GF-D8 (cell line): ENCODE measurements around the gene WNT10A.

Experiments used
- DNase-seq: peaks from one replicate; lab custom pipeline; 2025; lab: John Stamatoyannopoulos, UW

Gene WNT10A

DNA sequence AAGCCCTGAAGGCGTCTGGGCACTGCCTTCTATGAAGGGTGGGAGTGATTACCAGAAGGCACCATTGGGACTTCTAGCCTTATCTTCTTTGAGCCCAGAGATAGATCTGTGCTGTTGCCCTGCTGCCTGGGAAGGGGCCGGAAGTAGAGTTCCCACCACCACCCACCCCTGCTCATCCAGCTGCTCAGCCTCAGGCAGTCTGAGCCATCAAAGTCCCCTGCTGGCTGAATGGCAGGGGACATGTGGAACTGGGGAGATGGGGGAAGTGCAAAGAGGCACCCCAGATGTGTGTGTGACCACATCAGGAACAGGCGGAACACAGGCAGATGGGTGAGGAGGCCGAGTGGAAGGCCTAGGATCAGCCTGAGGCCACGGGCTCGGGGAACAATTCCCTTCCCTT lies 3.3 kb upstream of the WNT10A start:
- no peak for DNase-seq

DNA sequence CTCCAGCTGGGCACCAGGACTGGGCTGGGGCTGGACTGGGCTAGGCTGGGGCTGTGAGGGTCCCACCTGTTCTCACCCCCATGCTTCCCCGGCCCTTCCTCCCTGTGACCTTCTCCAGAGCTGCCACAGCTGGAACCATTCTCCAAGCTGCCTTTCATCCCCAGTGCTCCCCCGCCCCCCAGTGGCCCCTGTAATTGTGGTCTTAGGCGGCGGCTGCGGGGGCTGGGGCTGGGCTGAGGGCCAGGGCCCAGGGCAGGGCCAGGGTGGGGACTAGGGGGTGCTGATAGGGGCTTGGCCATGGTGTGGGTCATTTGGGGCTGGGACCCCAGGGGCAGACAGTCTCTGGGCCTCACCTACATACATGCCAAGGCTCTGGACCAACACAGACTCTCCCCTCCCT lies 2.8 kb upstream of the WNT10A start:
- no peak for DNase-seq

DNA sequence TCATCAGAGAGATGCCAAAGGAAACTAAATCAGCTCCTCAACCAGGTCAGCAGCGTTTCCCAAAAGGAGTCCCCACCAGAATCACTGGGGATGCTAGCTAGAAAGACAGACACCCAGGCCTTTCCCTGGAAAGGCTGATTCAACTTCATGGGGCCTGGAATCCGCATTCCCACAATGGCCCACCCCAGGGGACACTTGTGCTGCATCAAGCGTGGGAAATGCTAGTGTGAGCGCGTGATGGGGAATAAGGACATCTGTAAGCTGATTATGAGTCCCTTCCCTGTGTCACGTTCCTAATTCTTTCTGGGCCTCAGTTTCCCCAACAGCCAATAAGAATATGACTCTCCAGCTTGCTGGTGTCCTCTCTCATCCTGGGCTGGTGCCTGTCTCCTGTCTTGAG lies 2.2 kb upstream of the WNT10A start:
- no peak for DNase-seq

DNA sequence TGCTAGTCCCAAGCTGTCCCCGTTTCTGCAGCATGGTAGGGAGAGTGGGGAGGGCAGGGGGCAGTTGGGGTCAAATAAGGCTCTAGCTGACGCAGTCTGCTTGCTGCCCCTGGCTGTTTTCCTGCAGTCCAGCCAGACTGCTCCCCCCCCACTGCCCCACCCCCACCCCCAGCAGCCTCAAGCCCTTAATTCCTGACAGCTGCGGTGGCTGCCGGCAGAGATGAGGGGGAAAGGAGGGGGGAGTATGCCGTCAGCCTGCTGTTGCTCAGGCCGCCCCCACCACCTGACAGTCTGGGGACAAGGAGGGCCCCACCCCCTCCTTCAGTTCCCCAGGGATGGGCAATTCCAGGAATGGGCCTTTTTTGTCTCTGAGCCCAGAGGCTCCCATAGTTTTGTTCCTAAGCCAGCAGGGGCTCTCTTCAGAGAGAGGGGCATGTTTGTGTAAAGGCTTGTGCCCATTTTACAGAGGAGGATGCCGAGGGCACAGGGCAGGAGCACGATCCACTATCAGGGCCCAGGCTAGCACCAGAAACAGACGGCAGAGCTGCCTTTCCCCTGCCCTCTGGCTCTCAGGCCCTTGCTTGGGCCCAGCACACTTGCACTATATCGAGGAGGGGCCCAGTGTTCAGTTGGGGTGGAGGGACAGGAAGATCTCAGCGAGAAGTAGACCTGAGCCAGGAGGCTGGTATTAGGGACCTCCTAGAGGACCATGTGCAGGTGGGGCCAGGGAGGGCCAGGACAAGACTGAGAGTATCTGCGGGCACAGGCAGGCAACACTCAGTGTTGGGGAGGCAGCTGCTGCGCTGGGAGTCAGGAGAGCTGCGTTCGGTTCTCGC lies 1.5 kb upstream of the WNT10A start:
- DNase-seq: no peak

GRCh38 chr2:218879776-218880101 lies 913 bp upstream of the WNT10A start:
- DNase-seq: no peak

DNA sequence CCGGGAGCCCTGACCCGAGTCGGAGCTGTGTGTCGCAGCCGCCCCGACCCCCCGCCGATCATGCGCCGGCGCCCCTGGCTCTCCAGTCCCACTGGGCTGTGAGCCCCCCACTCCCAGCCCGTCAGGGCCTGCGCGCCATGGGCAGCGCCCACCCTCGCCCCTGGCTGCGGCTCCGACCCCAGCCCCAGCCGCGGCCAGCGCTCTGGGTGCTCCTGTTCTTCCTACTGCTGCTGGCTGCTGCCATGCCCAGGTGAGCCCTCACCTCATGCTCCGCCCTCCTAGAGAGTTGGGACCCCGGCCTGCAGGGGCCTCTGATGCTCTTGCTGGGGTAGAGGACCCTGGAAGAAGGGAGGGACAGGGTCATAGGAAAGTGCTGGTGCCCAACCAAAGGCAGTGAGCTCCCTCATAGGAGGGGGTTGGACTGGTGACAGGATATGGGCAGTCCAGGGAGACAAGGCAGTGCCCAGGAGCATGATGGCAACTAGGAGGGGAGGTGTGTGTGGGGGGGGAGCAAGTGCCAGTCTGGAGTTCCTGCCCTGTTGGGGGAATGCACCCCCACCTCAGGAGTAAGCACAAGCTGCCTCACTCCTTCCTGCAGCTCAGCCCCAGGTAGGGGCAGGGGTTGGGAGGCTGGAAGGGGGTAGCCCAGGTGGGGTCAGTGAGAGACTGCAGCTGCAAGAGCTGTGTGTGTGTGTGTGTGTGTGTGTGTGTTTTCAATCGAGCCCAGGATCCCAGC lies 375 bp downstream of the WNT10A start:
- no peak for DNase-seq

GRCh38 chr2:218881744-218882460 lies 1.2 kb downstream of the WNT10A start:
- no peak for DNase-seq

- no peak for DNase-seq
Measured at GRCh38 chr2:218882461-218882816, 1.8 kb downstream of the WNT10A start.

DNA sequence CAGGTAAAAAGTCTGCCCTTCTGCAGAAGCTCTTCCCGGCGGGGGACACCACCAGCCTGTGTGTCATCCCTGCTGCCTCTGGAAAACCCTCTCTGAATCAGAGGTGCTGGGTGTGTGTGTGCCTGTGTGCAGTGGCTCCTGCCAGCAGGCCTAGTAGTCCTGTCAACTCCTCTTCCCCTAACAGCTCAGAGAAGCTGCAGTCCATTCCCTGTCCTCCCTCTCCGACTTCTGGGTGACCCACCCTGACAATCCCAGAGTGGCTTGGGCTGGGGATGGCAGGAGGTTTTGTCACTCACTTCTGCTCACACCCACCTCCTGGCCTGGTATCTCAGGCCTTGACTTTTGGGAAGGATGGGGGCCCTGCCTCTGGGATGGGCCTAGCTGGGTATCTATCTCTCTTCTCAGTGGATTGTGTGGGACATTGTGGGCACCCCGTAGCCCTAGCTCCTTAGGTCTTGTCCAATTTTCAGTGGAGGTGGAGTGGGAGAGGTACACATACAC lies 2.3 kb downstream of the WNT10A start:
- DNase-seq: no peak

- no peak for DNase-seq
Measured at GRCh38 chr2:218883491-218884490, 3.1 kb downstream of the WNT10A start.

DNA sequence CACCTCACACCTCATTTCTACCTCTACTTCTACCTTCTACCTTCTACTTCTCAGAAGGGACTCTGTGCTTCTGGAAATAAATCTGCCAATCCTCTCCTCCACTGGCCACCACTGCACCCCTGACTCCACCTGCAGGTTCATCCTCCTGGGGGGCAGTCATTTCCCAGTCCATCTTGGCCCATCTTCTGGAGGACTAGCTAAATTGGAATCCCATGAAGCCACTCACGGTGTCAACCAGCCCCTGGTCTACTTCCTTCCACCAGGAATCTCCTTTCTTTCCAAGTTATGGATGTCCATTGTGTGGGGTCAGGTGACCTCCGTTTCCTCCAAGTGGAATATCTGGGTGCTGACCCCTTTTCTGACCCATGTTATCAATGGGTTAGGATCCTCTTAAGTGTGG lies 3.9 kb downstream of the WNT10A start:
- DNase-seq: no peak

- no peak for DNase-seq
Measured at GRCh38 chr2:218885981-218886947, 5.6 kb downstream of the WNT10A start.

- DNase-seq: no peak
Measured at GRCh38 chr2:218887079-218887478, 6.4 kb downstream of the WNT10A start.

DNA sequence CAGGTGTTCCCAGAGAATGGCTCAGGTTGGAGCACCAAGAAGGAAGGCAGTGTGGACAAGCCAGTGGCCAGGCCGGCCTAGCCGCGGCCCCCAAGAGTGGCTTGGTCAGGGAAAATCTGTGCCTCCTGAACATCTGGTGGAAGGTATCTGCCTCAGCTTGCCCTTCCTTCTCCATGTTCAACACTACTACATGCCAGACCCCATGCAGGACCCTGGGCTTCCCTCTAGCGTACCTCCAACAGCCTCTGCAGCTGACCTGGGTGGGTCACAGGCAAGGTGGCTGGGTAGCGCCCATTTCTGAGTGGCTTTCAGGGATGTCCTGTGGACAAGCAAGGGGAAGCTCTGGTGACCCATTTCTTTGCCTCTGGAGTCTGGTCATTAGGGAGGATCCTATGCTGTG lies 7.7 kb downstream of the WNT10A start:
- no peak for DNase-seq

- DNase-seq: no peak
Measured at GRCh38 chr2:218889937-218890336, 9.3 kb downstream of the WNT10A start.

- no peak for DNase-seq
Measured at GRCh38 chr2:218890369-218890768, 9.7 kb downstream of the WNT10A start.

DNA sequence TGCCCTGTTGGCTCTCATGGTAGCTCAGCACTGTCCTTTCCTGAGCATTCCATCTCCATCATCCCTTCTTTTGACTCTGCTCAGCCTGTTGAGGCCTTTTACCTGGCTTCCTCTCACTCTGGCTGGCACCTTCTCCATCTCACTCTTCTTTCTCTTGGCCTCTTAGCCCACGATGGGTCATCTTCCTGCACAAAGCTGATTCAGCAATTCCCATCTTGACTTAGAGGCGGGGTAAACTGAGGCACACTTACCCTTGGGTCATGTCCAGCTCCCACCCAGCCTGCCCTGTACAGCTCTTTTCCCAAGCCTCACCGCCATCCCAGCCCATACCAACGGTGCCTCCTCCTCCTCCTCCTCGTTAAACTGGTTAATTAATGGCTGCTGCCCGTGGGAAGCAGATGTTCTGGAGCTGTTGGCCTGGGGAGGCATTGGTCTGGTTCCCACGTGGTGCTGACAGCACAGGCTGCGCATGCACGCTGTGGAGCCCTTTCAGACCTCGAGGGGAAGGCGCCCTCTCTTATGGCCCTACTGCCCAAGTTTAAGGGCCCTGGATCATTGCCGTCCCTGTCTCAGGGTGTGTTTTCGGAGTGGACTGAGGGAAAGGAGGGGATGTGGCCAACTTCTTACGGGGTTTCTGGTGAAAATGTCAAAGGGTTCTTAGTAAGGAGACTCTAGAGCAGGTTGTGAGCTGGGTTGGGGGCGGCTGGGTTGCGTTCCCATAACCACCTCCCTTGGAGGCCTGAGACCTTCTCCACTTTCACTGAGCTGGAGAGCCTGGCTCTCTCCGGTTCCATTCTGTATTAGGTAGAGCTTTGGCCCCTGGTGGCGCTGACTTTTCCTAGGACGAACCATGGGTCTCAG lies 10.9 kb downstream of the WNT10A start:
- DNase-seq: no peak

- DNase-seq: peak; percentile 37
Measured at GRCh38 chr2:218892693-218893348, 12.2 kb downstream of the WNT10A start.
